Stimulated activated CD8-positive, alpha-beta memory T cell treated with anti-CD3 and anti-CD28 coated beads, Interleukin-15, amount 100 ng/mL, for 48 hours (primary cell): Measurements from ENCODE around the gene LRRC7.

ENCODE experiments used
- DNase-seq, 2 donors: peaks; one replicate each; pipeline ENCODE4 v3.0.0-alpha.2; 2020; ENCODE audit warnings: low read depth in 2 of 2

LRRC7 gene

GRCh38 chr1:69766431-69767180, 198.9 kb downstream of the LRRC7 start:
- no peak for DNase-seq

- DNase-seq, result no peak
Observed at GRCh38 chr1:69776555-69776954, 208.8 kb downstream of the LRRC7 start.

- no peak for DNase-seq
Observed at GRCh38 chr1:69777423-69777822, 209.7 kb downstream of the LRRC7 start.

GRCh38 chr1:69777971-69778370, 210.2 kb downstream of the LRRC7 start:
- DNase-seq, result no peak

GRCh38 chr1:69787151-69787550, 219.4 kb downstream of the LRRC7 start:
- DNase-seq, result no peak

- DNase-seq, result no peak
Observed at GRCh38 chr1:69791311-69791710, 223.6 kb downstream of the LRRC7 start.

- DNase-seq, result no peak
Observed at GRCh38 chr1:69794831-69795230, 227.1 kb downstream of the LRRC7 start.

GRCh38 chr1:69814926-69815325, 247.2 kb downstream of the LRRC7 start:
- no peak for DNase-seq

GRCh38 chr1:69824932-69825331, 257.2 kb downstream of the LRRC7 start:
- no peak for DNase-seq

- no peak for DNase-seq
Observed at GRCh38 chr1:69827732-69828131, 260.0 kb downstream of the LRRC7 start.

- DNase-seq, result no peak
Observed at GRCh38 chr1:69833536-69833935, 265.8 kb downstream of the LRRC7 start.

- no peak for DNase-seq
Observed at GRCh38 chr1:69834336-69834735, 266.6 kb downstream of the LRRC7 start.

- DNase-seq, result no peak
Observed at GRCh38 chr1:69835955-69836354, 268.2 kb downstream of the LRRC7 start.

- no peak for DNase-seq
Observed at GRCh38 chr1:69836971-69837636, 269.4 kb downstream of the LRRC7 start.

GRCh38 chr1:69842326-69842725, 274.6 kb downstream of the LRRC7 start:
- DNase-seq, result no peak

- DNase-seq, result no peak
Observed at GRCh38 chr1:69845655-69846054, 277.9 kb downstream of the LRRC7 start.

GRCh38 chr1:69846267-69846666, 278.5 kb downstream of the LRRC7 start:
- DNase-seq, result no peak

- no peak for DNase-seq
Observed at GRCh38 chr1:69847670-69848069, 279.9 kb downstream of the LRRC7 start.

- no peak for DNase-seq
Observed at GRCh38 chr1:69852151-69852550, 284.4 kb downstream of the LRRC7 start.

GRCh38 chr1:69852706-69853105, 285.0 kb downstream of the LRRC7 start:
- DNase-seq, result no peak

GRCh38 chr1:69858534-69858933, 290.8 kb downstream of the LRRC7 start:
- DNase-seq, result no peak

- no peak for DNase-seq
Observed at GRCh38 chr1:69861641-69862040, 293.9 kb downstream of the LRRC7 start.

GRCh38 chr1:69862906-69863305, 295.2 kb downstream of the LRRC7 start:
- DNase-seq, result no peak

- DNase-seq, result no peak
Observed at GRCh38 chr1:69863704-69864103, 296.0 kb downstream of the LRRC7 start.
